Measurements from ENCODE around the gene MYL6B.

GRCh38 chr12:56102683-56103065 is 49.7 kb upstream of the MYL6B start:
- TF ChIP-seq POLR2A (IDR thresholded peaks at IDR 0.05) (no peak), CTCF (IDR thresholded peaks at IDR 0.05) (no peak)

All from right lobe of liver (tissue), 4 donors.